ENCODE results near the gene CELF2.

- TF ChIP-seq POU6F1 (CRISPR knock-in tag; IDR thresholded peaks at IDR 0.05; ENCODE audit: borderline replicate concordance, low read depth) (no peak), ARNTL (CRISPR knock-in tag; IDR thresholded peaks at IDR 0.05; ENCODE audit: borderline replicate concordance, low read depth) (no peak), CSRNP3 (CRISPR knock-in tag; IDR thresholded peaks at IDR 0.05) (no peak), CREB5 (CRISPR knock-in tag; IDR thresholded peaks at IDR 0.05; ENCODE audit: low read depth) (no peak), ZNF8 (CRISPR knock-in tag; IDR thresholded peaks at IDR 0.05) (no peak), TOX (CRISPR knock-in tag; IDR thresholded peaks at IDR 0.05; ENCODE audit: borderline replicate concordance) (no peak), TSHZ2 (CRISPR knock-in tag; IDR thresholded peaks at IDR 0.05) (no peak), PATZ1 (CRISPR knock-in tag; IDR thresholded peaks at IDR 0.05; ENCODE audit: borderline replicate concordance) (no peak), CSDC2 (CRISPR knock-in tag; IDR thresholded peaks at IDR 0.05) (no peak), ZFP3 (CRISPR knock-in tag; IDR thresholded peaks at IDR 0.05) (no peak)
Measured at GRCh38 chr10:11134411-11134810, 116.7 kb downstream of the CELF2 start.

Data from SK-N-SH treated with all-trans-retinoic acid at 6 μM for 48 hours (cell line).